GM18511 (cell line): ENCODE data around the gene B4GALT1.
A peak's percentile ranks its signal among the peaks of the same experiment; 100 is the strongest.

ENCODE experiments used
- ATAC-seq: cut with Tn5 transposase; IDR thresholded peaks from one replicate; pipeline ENCODE4 v1.9.1; 2021; ENCODE audit warnings: mild to moderate bottlenecking, moderate library complexity; ENCODE audit not compliant: unreplicated experiment

The B4GALT1 gene

GRCh38 chr9:33125871-33126823 lies 41.0 kb downstream of the B4GALT1 start:
- peak; percentile 47 for ATAC-seq

GRCh38 chr9:33125461-33125860 lies 41.7 kb downstream of the B4GALT1 start:
- ATAC-seq: no peak

DNA sequence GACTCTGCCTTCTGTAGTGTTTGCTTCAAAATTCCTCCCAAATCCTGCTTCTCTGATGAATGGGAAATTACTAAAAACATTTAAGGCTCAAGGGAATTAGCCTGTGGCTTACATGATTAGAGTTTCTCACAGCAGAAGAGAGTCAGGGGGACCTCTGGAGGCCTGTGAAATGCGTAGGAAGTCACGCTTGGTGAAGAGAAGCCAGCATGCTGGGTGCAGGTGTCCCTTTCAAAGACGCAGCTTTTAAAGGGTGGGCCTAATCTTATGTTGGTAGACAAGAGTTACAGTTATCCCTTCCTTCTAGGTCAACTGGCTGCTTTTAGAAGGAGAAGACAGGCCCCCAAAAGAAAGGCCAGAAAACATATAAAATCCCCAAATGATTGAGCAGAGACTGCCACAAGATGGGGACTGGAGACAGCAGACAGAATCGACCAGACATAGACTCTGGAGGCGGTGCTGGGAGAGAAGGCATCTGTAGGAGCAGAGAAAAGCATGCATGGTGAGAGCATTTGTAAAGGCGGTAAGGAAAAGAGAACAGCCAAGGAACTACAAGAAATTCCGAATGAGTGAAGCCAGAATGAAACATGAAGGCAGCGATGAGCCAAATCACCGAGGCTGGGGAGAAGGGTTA lies 42.3 kb downstream of the B4GALT1 start:
- peak; percentile 74 for ATAC-seq

DNA sequence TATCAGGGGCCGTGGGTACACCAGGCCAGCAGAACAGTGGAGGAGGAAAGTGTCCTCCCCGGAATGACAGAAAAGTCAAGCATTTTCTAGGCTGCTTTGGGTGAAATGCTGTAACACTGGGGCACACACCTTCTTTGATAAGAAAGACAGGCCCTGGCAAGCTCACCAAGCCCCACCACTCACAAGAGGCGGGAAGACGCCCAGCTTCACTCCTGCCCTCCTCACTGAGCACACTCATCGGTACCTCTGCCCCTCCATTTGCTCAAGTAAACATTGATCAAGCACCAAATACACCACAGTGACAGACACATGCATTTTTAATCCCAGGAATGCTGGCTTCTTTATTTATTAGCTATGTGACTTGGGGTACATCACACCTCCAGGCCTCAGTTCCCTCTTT lies 43.1 kb downstream of the B4GALT1 start:
- no peak for ATAC-seq

- ATAC-seq: no peak
These were observed 43.6 kb downstream of the B4GALT1 start for GRCh38 chr9:33123407-33124031.

DNA sequence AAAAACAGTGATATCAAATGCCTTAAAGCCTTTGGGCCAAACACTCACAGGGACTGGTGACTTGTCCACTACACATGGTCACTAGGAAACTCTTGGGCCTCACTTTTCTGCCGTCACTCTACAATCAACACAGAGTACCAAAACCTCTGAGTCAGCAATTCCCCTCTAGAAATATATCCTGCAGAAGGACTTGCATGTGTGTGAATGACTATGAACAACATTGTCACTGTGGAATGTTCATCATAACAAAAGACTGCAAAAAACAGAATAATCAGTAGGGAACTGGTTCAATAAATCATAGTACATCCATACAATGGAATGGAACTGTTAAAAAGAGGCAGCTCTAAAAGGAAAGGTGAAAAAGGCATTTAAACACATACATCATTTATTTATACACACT lies 46.5 kb downstream of the B4GALT1 start:
- ATAC-seq: no peak

DNA sequence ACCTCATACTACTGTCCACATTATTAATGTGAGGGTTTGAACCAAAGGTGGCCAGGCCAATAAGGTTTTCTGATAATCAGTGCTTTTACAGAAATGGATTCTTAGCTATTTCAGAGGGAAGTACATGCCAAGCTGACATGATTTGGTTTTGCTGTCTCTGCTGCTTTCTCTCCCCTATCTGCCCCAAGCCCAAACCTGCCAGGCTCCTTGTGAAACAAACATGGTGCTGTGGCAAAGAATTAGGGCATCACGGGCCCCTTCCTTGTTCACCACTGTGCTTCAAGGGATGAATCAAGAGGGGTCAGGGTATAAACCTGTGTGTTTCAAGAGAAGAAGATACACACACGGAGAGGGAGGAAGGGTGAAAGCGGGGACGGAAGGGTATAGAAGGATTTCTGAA lies 49.3 kb downstream of the B4GALT1 start:
- no peak for ATAC-seq

DNA sequence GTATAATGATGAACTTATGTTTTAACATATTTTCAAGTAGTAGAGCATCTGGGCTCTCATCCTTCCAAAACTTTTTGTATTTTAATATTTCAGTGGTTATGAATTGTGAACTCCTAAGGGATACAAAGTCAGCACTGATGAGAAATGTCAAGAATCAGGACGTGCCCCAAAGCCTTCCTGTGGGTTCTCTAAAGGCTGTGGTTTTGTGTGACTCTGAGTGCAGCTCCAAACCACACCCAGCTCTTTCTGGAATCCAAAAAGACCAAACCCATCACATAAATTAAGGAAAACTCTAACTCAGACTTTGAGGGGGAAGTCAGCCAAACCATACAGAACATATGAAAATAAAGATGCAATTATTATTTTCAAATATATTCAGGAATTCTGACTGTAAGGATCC lies 49.8 kb downstream of the B4GALT1 start:
- ATAC-seq: no peak

DNA sequence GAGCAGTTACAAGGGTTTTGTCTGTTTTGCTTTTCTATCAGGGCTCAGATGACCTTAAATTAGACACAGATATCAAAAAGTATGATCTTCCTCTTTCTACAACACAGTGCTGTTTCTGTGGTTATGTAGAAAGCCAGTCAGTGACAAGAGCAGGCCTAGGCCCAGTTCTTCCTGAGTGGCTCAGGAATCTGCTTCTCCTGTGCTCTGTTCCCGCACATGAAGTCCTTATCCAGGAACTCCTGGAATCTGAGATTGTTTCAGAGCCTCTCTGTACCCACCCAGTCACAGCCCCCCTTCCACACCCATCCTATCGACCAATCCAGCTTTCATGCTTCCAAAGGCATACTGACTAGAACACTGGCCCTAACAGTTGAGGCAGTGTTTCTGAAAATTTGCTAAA lies 50.3 kb downstream of the B4GALT1 start:
- ATAC-seq: peak; percentile 72

DNA sequence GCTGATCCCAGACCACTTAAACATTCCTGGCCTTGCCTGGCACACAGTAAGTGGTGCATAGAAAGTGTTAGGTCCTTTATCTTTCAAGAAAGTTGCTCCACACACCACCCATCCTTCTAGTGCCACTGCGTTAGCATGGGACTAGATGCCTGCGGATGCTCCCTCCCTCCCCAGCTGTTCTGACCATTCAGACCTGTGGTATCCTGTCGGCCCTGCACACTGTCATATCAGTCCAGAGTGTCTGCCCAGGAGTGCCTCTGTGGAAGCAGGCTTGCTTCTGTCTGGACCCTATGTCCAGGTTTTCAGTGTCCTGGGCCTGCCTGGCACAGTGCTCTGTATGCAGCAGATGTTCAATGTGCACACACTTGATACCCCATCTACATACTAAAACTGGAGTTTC lies 52.4 kb downstream of the B4GALT1 start:
- ATAC-seq: no peak

DNA sequence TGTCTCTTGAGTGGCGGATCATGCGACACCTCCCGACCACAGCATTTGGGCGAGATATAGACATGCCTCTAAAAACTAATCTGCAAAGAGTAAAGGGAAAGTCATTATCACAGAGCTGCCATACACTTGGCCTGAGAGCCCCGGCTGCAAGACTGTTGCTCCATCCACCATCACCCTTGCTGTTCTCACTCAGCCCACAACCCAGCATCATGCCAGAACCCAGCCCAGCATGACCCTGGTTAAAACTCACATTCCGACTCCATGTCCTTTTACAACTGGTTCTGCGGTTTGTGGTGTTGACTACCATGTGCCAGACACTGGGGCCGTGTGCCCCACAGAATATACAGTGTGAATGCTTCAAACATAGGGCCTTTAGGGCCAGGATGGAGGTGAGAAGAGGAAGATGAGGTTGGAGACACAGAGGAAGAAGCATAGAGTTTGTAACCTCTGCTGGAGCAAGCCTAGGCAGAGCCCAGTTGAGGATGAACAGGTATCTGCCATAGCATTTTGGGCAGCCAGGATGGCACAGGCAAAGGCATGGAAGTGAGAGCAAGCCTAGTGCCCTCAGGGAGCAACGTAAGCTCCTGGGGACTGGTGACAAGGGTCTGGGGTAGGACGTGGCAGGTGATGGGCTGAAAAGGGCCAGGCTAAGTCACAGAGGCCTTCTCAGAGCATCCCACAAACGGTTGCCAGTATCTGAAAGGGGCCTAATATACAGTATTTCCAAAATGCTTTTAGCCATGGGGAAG lies 53.2 kb downstream of the B4GALT1 start:
- no peak for ATAC-seq

- no peak for ATAC-seq
These were observed 55.0 kb downstream of the B4GALT1 start for GRCh38 chr9:33112094-33112493.

DNA sequence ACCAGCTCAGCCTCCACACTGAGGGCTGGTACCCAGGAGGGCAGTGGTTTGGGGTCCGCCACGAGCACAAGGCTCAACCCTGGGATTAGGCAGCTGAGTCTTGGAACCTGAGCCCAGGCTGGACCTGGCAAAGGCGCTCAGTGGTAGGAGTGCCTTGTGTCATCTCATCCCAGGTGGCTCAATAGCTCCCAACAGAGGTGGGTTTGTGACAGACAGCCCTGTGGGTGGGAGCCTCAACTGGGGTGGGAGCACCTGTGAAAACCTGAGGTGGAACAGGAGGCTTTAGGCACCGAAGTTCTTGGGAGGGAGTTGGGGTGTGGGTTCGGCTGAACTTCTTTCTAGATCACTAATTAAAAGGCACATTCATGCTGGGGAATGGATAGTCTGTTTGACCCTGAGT lies 55.5 kb downstream of the B4GALT1 start:
- ATAC-seq: no peak

GRCh38 chr9:33110686-33111085 lies 56.5 kb downstream of the B4GALT1 start:
- no peak for ATAC-seq

GRCh38 chr9:33109850-33110595 lies 57.1 kb downstream of the B4GALT1 start:
- ATAC-seq: no peak

DNA sequence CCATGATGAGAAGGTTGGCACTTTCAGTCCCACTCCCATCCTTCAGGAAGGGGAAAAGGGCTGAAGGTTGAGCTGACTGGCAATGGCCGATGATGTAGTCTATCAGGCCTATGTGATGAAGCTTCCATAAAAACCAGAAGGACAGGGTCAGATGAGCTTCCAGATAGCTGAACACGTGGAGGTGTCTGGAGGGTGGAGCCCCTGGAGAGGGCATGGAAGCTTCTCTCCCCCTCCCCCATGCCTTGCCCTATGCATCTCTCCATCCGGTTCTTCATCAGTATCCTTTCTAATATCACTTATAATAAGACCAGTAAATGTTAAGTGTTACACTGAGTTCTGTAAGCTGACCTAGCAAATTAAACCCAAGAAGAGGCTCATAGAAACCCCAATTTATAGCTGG lies 58.0 kb downstream of the B4GALT1 start:
- no peak for ATAC-seq

GRCh38 chr9:33108472-33108871 lies 58.7 kb downstream of the B4GALT1 start:
- ATAC-seq: no peak

GRCh38 chr9:33107762-33108161 lies 59.4 kb downstream of the B4GALT1 start:
- no peak for ATAC-seq

DNA sequence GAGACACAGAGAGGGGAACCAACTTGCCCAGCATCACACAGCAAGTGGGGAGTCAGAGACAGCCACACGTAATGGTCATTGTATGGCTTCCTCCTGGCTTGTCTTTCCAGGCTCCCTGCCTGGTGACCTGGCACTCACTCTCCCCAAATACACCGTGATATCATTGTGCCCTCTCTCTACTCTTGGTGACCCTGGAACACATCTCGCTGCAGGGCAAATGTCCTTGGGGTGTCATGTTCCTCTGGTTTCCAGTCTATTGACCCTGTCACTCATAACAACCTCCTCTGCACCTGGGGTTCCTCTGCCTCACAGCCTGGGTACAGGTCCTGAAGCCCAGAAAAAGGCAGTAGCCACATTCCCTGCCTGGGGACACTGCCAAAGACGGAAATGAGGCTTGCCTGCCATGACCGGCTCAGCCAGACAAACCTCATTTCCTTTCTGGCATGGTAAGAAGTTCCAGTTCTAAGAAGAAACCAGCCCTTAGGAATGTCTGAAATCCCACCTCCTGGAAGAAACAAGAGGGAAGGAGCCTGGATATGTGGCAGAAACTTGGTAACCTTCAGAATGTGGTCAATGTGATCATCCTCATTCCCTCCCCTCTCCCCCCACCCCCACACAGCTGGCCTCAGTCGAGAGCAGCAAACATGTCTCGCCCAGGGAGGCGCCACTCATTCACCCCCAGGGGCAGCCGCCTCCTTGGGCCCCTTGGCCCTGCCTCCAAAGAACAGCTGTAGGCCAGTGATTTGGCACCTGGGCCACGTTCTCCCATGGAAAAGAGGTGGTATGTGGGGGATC lies 60.1 kb downstream of the B4GALT1 start:
- ATAC-seq: no peak

- no peak for ATAC-seq
These were observed 60.8 kb downstream of the B4GALT1 start for GRCh38 chr9:33106372-33106771.
